Amygdala (tissue), 56 donors: ENCODE data around the gene CYBC1.

Experiments
- DNase-seq, 56 donors: peaks; one replicate each; lab custom pipeline; 2025; lab: John Stamatoyannopoulos, UW

CYBC1 gene

DNA sequence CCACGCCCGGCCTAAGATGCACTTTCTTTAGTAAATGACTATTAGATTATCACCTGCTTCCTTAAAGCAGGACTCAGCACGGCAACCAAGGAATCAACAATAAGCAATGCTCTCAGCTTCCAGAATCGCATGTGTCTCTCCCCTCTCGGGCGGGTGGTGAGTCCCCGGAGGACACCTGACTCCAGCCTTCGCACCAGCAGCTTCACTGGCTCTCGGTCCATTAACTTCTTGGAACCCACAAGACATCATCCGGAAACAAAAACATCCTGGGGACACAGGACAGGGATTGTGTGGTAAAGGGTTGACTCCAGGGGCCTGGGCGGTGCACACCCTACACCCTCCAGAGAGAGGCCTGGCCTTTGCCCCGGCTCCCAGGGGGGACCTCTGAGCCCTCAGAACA, 56.3 kb downstream of the CYBC1 start:
- DNase-seq, result no peak

- no peak for DNase-seq
Observed at GRCh38 chr17:82392941-82393340, 57.6 kb downstream of the CYBC1 start.
